ENCODE data around the gene SPACDR. TPM values are rescaled to one million over a fixed set of nuclear protein-coding genes. Genes with fewer than 3 reads are reported as not detected.
A peak's percentile ranks its signal among the peaks of the same experiment; 100 is the strongest.

Gene SPACDR
- total RNA-seq, 1 experiment from 2014 or later, result 4.5 TPM

- CTCF ChIA-PET, result no interaction called here
- peaks cover 10% of the 10 kb centered on the region for H3K4me1 Mint-ChIP-seq (ENCODE audit: low read depth, unreplicated experiment)
- TF ChIP-seq, protein P1, sequence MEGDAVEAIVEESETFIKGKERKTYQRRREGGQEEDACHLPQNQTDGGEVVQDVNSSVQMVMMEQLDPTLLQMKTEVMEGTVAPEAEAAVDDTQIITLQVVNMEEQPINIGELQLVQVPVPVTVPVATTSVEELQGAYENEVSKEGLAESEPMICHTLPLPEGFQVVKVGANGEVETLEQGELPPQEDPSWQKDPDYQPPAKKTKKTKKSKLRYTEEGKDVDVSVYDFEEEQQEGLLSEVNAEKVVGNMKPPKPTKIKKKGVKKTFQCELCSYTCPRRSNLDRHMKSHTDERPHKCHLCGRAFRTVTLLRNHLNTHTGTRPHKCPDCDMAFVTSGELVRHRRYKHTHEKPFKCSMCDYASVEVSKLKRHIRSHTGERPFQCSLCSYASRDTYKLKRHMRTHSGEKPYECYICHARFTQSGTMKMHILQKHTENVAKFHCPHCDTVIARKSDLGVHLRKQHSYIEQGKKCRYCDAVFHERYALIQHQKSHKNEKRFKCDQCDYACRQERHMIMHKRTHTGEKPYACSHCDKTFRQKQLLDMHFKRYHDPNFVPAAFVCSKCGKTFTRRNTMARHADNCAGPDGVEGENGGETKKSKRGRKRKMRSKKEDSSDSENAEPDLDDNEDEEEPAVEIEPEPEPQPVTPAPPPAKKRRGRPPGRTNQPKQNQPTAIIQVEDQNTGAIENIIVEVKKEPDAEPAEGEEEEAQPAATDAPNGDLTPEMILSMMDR (IDR thresholded peaks at IDR 0.05; ENCODE audit: unreplicated experiment), result no peak
- DNase-seq, result no peak
- peak overlapping the region; percentile 87 for H3K4me3 Mint-ChIP-seq (ENCODE audit: low read depth, unreplicated experiment)
- H3K9me3 Mint-ChIP-seq (ENCODE audit: low read depth, unreplicated experiment), result no peaks in the 10 kb centered on the region
- peaks cover 75% of the 10 kb centered on the region for H3K36me3 Mint-ChIP-seq (ENCODE audit: insufficient read depth, unreplicated experiment)
- H3K27me3 Mint-ChIP-seq (ENCODE audit: unreplicated experiment), result peaks cover 12% of the 10 kb centered on the region
- no peak overlapping the region for H3K27ac Mint-ChIP-seq (ENCODE audit: unreplicated experiment)
- no TSS peak for BruUV-seq (replicated peaks)
- intact Hi-C loops (cut with micrococcal nuclease; ENCODE audit: unreplicated experiment), result no loop called here
Observed at GRCh38 chr7:100431286-100431735, 32.7 kb downstream of the SPACDR start.

GRCh38 chr7:100430493-100431285 is 33.4 kb downstream of the SPACDR start:
- no peak overlapping the region for H3K27ac Mint-ChIP-seq (ENCODE audit: unreplicated experiment)
- CTCF ChIA-PET, result interaction anchor here (0.8 kb wide), 1 partner anchor 14 kb away, joined by 3 read pairs; no protein-coding TSS in a partner anchor
- TSS peak; percentile 17 for BruUV-seq (replicated peaks)
- intact Hi-C loops (cut with micrococcal nuclease; ENCODE audit: unreplicated experiment), result no loop called here
- no peak for DNase-seq
- TF ChIP-seq, protein P1 (IDR thresholded peaks at IDR 0.05; ENCODE audit: unreplicated experiment), result no peak
- H3K36me3 Mint-ChIP-seq (ENCODE audit: insufficient read depth, unreplicated experiment), result peaks cover 68% of the 10 kb centered on the region
- H3K9me3 Mint-ChIP-seq (ENCODE audit: low read depth, unreplicated experiment), result no peaks in the 10 kb centered on the region
- H3K4me3 Mint-ChIP-seq (ENCODE audit: low read depth, unreplicated experiment), result peak overlapping the region; percentile 87
- peaks cover 12% of the 10 kb centered on the region for H3K27me3 Mint-ChIP-seq (ENCODE audit: unreplicated experiment)
- H3K4me1 Mint-ChIP-seq (ENCODE audit: low read depth, unreplicated experiment), result peaks cover 10% of the 10 kb centered on the region

GRCh38 chr7:100429637-100430492 is 34.2 kb downstream of the SPACDR start, which contains the start of gene MEPCE:
MEPCE (plus strand) TSS chr7:100429831; CDS start chr7:100430019, 188 bp downstream.
- peak; percentile 91 for DNase-seq
- no TSS peak for BruUV-seq (replicated peaks)
- H3K27me3 Mint-ChIP-seq (ENCODE audit: unreplicated experiment), result peaks cover 12% of the 10 kb centered on the region
- intact Hi-C loops (cut with micrococcal nuclease; ENCODE audit: unreplicated experiment), result no loop called here
- TF ChIP-seq, protein P1 (IDR thresholded peaks at IDR 0.05; ENCODE audit: unreplicated experiment), result no peak
- peak within 1 kb of the TSS; percentile 93 for H3K27ac Mint-ChIP-seq (ENCODE audit: unreplicated experiment)
- CTCF ChIA-PET, result interaction anchor here (0.6 to 0.8 kb wide), 2 partner anchors 14 to 154 kb away, joined by 3 read pairs; no protein-coding TSS in a partner anchor
- H3K4me1 Mint-ChIP-seq (ENCODE audit: low read depth, unreplicated experiment), result peaks cover 6% of the 10 kb centered on the region
- H3K9me3 Mint-ChIP-seq (ENCODE audit: low read depth, unreplicated experiment), result no peaks in the 10 kb centered on the region
- peaks cover 60% of the 10 kb centered on the region for H3K36me3 Mint-ChIP-seq (ENCODE audit: insufficient read depth, unreplicated experiment)
- H3K4me3 Mint-ChIP-seq (ENCODE audit: low read depth, unreplicated experiment), result peak within 1 kb of the TSS; percentile 87

DNA sequence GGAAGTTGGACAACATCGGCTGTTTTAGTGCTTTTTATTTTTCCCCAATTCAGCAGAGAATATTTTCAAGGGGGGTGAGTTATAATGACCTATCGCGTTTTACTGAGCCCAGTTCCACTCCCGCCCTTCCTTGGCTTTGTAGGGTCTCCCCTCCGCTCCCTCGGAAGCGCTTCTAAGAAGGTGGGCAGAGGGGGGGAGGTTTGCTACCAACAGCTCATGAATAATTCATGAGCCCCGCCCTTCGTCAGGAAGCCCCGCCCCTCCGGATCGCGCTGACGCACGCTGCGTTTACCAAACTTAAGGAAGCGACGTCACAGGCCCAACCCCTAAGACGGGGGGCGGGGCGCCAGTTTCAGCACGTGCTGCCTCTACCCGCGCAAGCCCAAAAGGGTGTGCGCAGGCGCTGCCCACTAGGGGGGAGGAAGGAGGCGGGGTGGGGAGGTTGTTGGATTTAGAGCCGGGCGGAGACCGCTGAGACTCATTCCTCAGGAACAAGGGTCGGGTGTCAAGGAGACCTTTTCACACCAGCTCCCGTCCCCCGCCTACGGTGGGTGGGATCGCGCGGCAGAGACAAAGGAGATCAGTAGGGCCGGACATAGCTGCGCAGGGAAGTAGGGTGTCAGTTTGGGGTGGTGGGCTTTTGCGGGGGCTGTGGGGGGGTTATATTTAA is 35.0 kb downstream of the SPACDR start:
- peak overlapping the region; percentile 87 for H3K4me3 Mint-ChIP-seq (ENCODE audit: low read depth, unreplicated experiment)
- TF ChIP-seq, protein P1 (IDR thresholded peaks at IDR 0.05; ENCODE audit: unreplicated experiment), result no peak
- peaks cover 12% of the 10 kb centered on the region for H3K27me3 Mint-ChIP-seq (ENCODE audit: unreplicated experiment)
- H3K36me3 Mint-ChIP-seq (ENCODE audit: insufficient read depth, unreplicated experiment), result peaks cover 52% of the 10 kb centered on the region
- intact Hi-C loops (cut with micrococcal nuclease; ENCODE audit: unreplicated experiment), result no loop called here
- BruUV-seq (replicated peaks), result TSS peak; percentile 38
- no peaks in the 10 kb centered on the region for H3K9me3 Mint-ChIP-seq (ENCODE audit: low read depth, unreplicated experiment)
- CTCF ChIA-PET, result no interaction called here
- H3K4me1 Mint-ChIP-seq (ENCODE audit: low read depth, unreplicated experiment), result no peaks in the 10 kb centered on the region
- peak overlapping the region; percentile 93 for H3K27ac Mint-ChIP-seq (ENCODE audit: unreplicated experiment)
- peak; percentile 99 for DNase-seq

Data from Calu3 (cell line).